MM.1S (cell line): ENCODE results near the gene GPX8.

Source experiments
- CTCF ChIP-seq: fragments of 300-600 bp; sonication (generic); IDR thresholded peaks from 2 replicates; pipeline ENCODE4 v1.5.1; 2016; ENCODE audit warnings: antibody characterized with exemption, low read length, mixed read lengths
- EZH2 ChIP-seq: fragments of 300-600 bp; sonication (generic); optimal IDR thresholded peaks from 2 replicates; pipeline ENCODE3; 2017; ENCODE audit warnings: low read depth, mild to moderate bottlenecking, antibody characterized with exemption, low read length, mixed read lengths
- EZH2phosphoT487 ChIP-seq: fragments of 300-600 bp; sonication (generic); IDR thresholded peaks from 2 replicates; pipeline ENCODE4 v1.6.1; 2018; ENCODE audit warnings: antibody characterized with exemption, low read length

DNA sequence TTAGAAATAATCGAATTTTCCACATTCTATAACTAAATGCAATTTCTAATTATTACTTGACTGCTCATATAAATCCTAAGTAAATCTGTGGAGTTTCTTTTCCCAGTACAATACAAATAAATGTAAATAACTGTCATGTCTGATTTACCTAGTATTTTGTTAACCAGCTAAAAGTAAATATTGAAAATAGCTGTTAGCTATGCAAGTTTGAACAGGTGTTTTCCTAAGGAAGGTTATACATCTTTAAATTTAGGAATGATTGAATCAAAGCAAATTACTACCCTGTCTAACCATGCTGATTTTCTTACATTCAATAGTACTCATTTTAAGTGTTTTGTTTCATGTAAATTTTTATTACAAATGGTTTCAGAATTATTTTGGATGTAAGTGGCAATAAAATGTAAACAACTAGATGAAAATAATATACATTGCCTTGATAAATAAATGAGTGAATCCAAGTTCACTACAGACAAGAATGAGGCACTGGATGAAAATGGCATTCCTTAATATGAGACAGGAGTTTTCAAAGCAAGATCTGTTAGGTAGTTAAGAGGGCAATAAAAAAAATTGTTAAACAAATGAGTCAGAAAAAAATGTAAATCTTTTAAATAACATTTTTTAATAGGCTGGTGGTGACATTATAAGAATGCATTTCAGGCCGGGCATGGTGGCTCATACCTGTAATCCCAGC is 51.4 kb downstream of the GPX8 start:
- TF ChIP-seq CTCF, result no peak
- no peak for TF ChIP-seq EZH2
- TF ChIP-seq EZH2phosphoT487, result no peak
